Nephron (organoid): ENCODE data around the gene FAM3A.

Source experiments
- H3K27ac Mint-ChIP-seq, 3 experiments: 2 replicates each; pipeline ENCODE4 v1.8.0; 2020; ENCODE audit warnings: mixed read lengths in 3 of 3, mild to moderate bottlenecking in 2 of 3, moderate library complexity in 1 of 3
- H3K27me3 Mint-ChIP-seq: 2 replicates; pipeline ENCODE4 v1.8.0; 2021; ENCODE audit warnings: low read depth, mild to moderate bottlenecking, moderate library complexity, mixed read lengths
- H3K36me3 Mint-ChIP-seq: 2 replicates; pipeline ENCODE4 v1.8.0; 2020; ENCODE audit warnings: low read depth, mixed read lengths
- H3K4me1 Mint-ChIP-seq: 2 replicates; pipeline ENCODE4 v1.8.0; 2020; ENCODE audit warnings: mixed read lengths
- H3K4me3 Mint-ChIP-seq, 3 experiments: 2 replicates each; pipeline ENCODE4 v1.8.0; 2020; ENCODE audit warnings: mild to moderate bottlenecking in 3 of 3, mixed read lengths in 3 of 3, moderate library complexity in 2 of 3
- H3K9me3 Mint-ChIP-seq: 2 replicates; pipeline ENCODE4 v1.8.0; 2020; ENCODE audit warnings: mixed read lengths
- TF ChIP-seq, protein P1 (sequence below), 3 experiments: fragments of 200-600 bp; sonication (generic); IDR thresholded peaks; one replicate each; pipeline ENCODE4 v1.5.0; 2021; ENCODE audit warnings: antibody characterized with exemption in 3 of 3; ENCODE audit not compliant: unreplicated experiment in 3 of 3

Gene FAM3A

GRCh38 chrX:154547245-154548027, 31.4 kb upstream of the FAM3A start, which contains the start of gene IKBKG:
Gene IKBKG (plus strand): TSS chrX:154547620. CDS start chrX:154552003, 4,383 bp downstream.
- peak within 1 kb of the TSS; percentile 84 to 94 (median 92) for H3K4me3 Mint-ChIP-seq
- H3K27me3 Mint-ChIP-seq: no peaks in the 10 kb centered on the region
- peaks cover 22% of the 10 kb centered on the region for H3K4me1 Mint-ChIP-seq
- H3K36me3 Mint-ChIP-seq: peaks cover 28% of the 10 kb centered on the region
- peaks cover 25% of the 10 kb centered on the region for H3K9me3 Mint-ChIP-seq
- TF ChIP-seq, protein P1, sequence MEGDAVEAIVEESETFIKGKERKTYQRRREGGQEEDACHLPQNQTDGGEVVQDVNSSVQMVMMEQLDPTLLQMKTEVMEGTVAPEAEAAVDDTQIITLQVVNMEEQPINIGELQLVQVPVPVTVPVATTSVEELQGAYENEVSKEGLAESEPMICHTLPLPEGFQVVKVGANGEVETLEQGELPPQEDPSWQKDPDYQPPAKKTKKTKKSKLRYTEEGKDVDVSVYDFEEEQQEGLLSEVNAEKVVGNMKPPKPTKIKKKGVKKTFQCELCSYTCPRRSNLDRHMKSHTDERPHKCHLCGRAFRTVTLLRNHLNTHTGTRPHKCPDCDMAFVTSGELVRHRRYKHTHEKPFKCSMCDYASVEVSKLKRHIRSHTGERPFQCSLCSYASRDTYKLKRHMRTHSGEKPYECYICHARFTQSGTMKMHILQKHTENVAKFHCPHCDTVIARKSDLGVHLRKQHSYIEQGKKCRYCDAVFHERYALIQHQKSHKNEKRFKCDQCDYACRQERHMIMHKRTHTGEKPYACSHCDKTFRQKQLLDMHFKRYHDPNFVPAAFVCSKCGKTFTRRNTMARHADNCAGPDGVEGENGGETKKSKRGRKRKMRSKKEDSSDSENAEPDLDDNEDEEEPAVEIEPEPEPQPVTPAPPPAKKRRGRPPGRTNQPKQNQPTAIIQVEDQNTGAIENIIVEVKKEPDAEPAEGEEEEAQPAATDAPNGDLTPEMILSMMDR (IDR thresholded peaks at IDR 0.05; ENCODE audit: unreplicated experiment in 3 of 3): no peak
- peak within 1 kb of the TSS; percentile 67 to 87 (median 78) for H3K27ac Mint-ChIP-seq

DNA sequence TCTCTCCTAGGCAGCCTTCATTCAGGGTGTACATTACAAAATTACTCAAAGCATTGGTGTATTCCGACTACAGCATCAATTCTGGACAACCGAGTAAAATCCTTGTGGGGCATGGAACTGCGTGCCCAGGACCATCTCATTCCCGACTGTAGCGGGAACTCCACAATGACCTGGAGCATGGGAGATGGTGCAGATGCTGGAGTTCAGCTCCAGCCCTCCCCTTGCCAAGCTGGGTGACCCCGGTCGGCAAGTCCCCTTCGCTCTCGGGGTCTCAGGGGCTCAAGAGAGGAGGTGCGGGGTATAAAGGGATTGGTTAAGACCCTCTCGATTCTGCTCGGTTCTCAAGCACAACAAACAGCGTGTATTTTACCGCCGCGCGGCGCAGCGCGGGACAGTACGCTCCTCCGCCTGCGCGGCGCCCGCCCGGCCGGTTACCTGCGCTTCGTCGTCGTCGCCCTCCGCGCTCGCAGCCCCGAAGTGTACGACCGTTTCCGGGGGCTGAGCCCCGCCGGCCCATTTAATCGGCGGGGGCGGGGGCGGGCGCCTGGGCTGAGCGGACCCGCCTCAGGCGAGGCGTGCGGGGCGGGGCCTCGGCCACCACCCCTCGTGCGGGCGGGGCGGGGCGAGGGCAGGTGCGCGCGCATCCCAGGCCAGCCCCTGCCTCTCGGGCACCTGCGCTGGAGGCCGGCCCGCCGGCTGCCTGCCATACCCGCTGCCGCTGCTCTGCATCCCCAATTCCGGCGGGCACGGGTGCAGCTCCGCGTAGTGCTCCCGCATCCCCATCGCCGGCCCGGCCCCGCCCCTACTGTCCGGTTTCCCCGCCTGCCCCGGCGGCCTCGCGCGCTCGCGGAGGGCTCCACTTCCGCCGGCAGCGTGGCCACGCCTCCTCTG, 30.6 kb upstream of the FAM3A start, which contains the start of gene G6PD:
Gene G6PD (minus strand): TSS at position 493 of the 891 bp plus-strand sequence. CDS start 691 bp downstream, outside the sequence.
- H3K36me3 Mint-ChIP-seq: peaks cover 26% of the 10 kb centered on the region
- H3K4me1 Mint-ChIP-seq: peaks cover 22% of the 10 kb centered on the region
- TF ChIP-seq, protein P1 (IDR thresholded peaks at IDR 0.05; ENCODE audit: unreplicated experiment in 3 of 3): no peak
- H3K9me3 Mint-ChIP-seq: peaks cover 24% of the 10 kb centered on the region
- H3K27ac Mint-ChIP-seq: peak within 1 kb of the TSS; percentile 67 to 87 (median 78)
- no peaks in the 10 kb centered on the region for H3K27me3 Mint-ChIP-seq
- H3K4me3 Mint-ChIP-seq: peak within 1 kb of the TSS; percentile 84 to 94 (median 92)

DNA sequence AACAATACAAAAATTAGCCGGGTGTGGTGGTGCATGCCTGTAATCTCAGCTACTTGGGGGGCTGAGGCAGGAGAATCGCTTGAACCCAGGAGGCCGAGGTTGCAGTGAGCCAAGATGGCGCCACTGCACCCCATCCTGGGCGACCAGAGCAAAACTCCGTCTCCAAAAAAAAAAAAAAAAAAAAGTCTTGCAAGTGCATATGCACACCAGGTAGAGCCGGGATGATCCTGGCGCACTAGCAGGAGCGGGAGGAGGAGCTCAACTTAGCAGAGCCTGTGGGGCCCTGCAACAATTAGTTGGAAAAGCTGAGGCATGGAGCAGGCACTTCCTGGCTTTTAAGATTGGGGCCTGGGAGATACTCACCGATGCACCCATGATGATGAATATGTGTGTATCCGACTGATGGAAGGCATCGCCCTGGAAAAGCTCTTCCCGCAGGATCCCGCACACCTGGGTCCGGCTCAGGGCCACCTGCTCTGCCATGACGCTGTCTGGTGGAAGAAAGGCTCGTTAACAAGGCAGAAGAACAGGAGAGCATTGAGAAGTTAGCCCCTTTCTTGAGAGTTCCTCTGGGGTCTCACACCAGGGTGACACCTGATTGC, 29.7 kb upstream of the FAM3A start:
- peak overlapping the region in 1 of 3 experiments; percentile 33 for H3K27ac Mint-ChIP-seq
- peaks cover 20% of the 10 kb centered on the region for H3K9me3 Mint-ChIP-seq
- peak overlapping the region; percentile 76 to 83 (median 81) for H3K4me3 Mint-ChIP-seq
- H3K27me3 Mint-ChIP-seq: no peaks in the 10 kb centered on the region
- peaks cover 22% of the 10 kb centered on the region for H3K4me1 Mint-ChIP-seq
- TF ChIP-seq, protein P1 (IDR thresholded peaks at IDR 0.05; ENCODE audit: unreplicated experiment in 3 of 3): no peak
- peaks cover 23% of the 10 kb centered on the region for H3K36me3 Mint-ChIP-seq

DNA sequence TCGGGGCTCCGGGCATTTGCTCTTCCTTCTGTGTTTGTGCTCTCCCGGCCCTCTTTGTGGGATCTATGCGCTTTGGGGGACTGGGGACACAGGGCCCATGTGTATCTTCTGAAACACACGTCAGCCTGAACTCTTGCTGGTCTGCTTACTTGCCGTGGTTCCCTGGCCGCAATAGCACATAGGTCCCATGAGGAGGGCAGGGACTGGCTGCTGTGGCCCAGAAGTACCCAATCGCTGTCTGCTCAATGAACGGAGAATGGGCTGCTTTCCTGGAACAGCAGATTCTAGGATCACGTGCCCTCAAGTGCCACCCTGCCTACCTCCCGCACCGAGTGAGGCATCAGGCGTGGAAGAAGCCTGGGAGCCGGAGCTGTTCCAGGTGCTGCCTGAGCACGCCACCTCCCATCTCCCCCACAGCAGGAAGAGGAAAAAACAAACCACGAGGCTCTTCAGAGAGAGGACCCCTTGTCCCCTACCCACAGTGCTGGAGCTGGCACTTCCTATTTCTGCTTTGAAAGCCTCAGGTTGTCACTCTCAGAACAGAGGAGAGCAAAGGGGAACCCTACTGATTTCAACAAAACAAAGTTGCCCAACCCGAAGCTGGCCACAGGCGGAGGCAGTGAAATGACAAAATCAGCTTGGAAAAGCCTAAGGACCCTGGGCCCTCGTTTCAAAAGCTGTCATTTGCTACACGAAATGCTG, 26.8 kb upstream of the FAM3A start:
- H3K27ac Mint-ChIP-seq: peak overlapping the region in 1 of 3 experiments; percentile 39
- peaks cover 27% of the 10 kb centered on the region for H3K36me3 Mint-ChIP-seq
- H3K9me3 Mint-ChIP-seq: peaks cover 12% of the 10 kb centered on the region
- TF ChIP-seq, protein P1 (IDR thresholded peaks at IDR 0.05; ENCODE audit: unreplicated experiment in 3 of 3): no peak
- no peak overlapping the region for H3K4me3 Mint-ChIP-seq
- H3K4me1 Mint-ChIP-seq: peaks cover 13% of the 10 kb centered on the region
- no peaks in the 10 kb centered on the region for H3K27me3 Mint-ChIP-seq
